Hepatocyte (in vitro differentiated cells): ENCODE measurements around the gene KLK1. TPM values are rescaled to one million over a fixed set of nuclear protein-coding genes. Genes with fewer than 3 reads are reported as not detected.

Experiments used
- DNase-seq: peaks from one replicate; pipeline ENCODE4 v3.0.0-alpha.2; 2016; ENCODE audit warnings: low spot score
- H2AFZ ChIP-seq: fragments of 200-600 bp; sonication (generic); 2 replicates; pipeline ENCODE4 v1.6.0; 2016; ENCODE audit warnings: antibody characterized with exemption, mild to moderate bottlenecking
- H3K27ac ChIP-seq: fragments of 200-600 bp; sonication (generic); 2 replicates; pipeline ENCODE4 v1.5.1; 2016; ENCODE audit warnings: mild to moderate bottlenecking
- H3K27me3 ChIP-seq: fragments of 200-600 bp; sonication (generic); 2 replicates; pipeline ENCODE4 v1.6.1; 2016
- H3K36me3 ChIP-seq: fragments of 200-600 bp; sonication (generic); replicated peaks from 2 replicates; pipeline ENCODE4 v1.5.1; 2016; ENCODE audit warnings: low read depth; ENCODE audit not compliant: insufficient read depth
- H3K4me1 ChIP-seq: fragments of 200-600 bp; sonication (generic); 2 replicates; pipeline ENCODE4 v1.5.1; 2016; ENCODE audit warnings: mild to moderate bottlenecking, moderate library complexity; ENCODE audit not compliant: insufficient read depth
- H3K4me2 ChIP-seq: fragments of 200-600 bp; sonication (generic); 2 replicates; pipeline ENCODE4 v1.6.0; 2016
- H3K4me3 ChIP-seq: fragments of 200-600 bp; sonication (generic); 2 replicates; pipeline ENCODE4 v1.5.1; 2016; ENCODE audit warnings: mild to moderate bottlenecking
- H3K79me2 ChIP-seq: fragments of 200-600 bp; sonication (generic); 2 replicates; pipeline ENCODE4 v1.6.0; 2017; ENCODE audit warnings: mild to moderate bottlenecking
- H3K9me2 ChIP-seq: fragments of 200-600 bp; sonication (generic); replicated peaks from 2 replicates; pipeline ENCODE4 v1.6.0; 2017; ENCODE audit warnings: mild to moderate bottlenecking; ENCODE audit not compliant: insufficient read depth
- H3K9me3 ChIP-seq: fragments of 200-600 bp; sonication (generic); 2 replicates; pipeline ENCODE4 v1.5.1; 2016; ENCODE audit warnings: low read depth, mild to moderate bottlenecking
- H4K20me1 ChIP-seq: fragments of 200-600 bp; sonication (generic); 2 replicates; pipeline ENCODE4 v1.6.0; 2016; ENCODE audit warnings: mild to moderate bottlenecking; ENCODE audit not compliant: insufficient read depth, poor library complexity, severe bottlenecking
- EZH2 ChIP-seq: fragments of 200-600 bp; sonication (generic); IDR thresholded peaks from 2 replicates; pipeline ENCODE4 v1.6.1; 2016; ENCODE audit warnings: antibody characterized with exemption, mild to moderate bottlenecking, borderline replicate concordance
- EZH2phosphoT487 ChIP-seq: fragments of 200-600 bp; sonication (generic); IDR thresholded peaks from one replicate; pipeline ENCODE4 v1.6.1; 2018; ENCODE audit warnings: antibody characterized with exemption, mild to moderate bottlenecking, low read depth, moderate library complexity; ENCODE audit not compliant: unreplicated experiment, severe bottlenecking
- WGBS: methylation state at CpG from one replicate; pipeline ENCODE4 v1.1.6; 2016; ENCODE audit warnings: low lambda C conversion rate; ENCODE audit errors: missing lambda C conversion rate; 5-methylcytosine and 5-hydroxymethylcytosine counted together
- polyA plus RNA-seq: library from polyadenylated mRNA; unstranded; fragments of >200 nt; fragmentation: Nextera tagmentation; extraction: Ambion mirVana; gene quantifications from 2 replicates; pipeline ENCODE4 v1.2.1, GENCODE V29; 2016
- total RNA-seq: library from RNA; depleted of rRNA; stranded (reverse); fragments of >200 nt; gene quantifications from 2 replicates; pipeline ENCODE4 v1.2.3, GENCODE V29; 2014
- TF ChIP-seq, protein P1 (sequence below): fragments of 200-600 bp; sonication (generic); IDR thresholded peaks from 2 replicates; pipeline ENCODE4 v1.5.1; 2016; ENCODE audit warnings: antibody characterized with exemption, mild to moderate bottlenecking; ENCODE audit not compliant: poor library complexity

Gene KLK1
- total and polyA plus RNA-seq, 2 experiments from 2014 or later = 2.7 to 6.6 TPM

- 34% methylated on average over 13 of the region's 13 CpGs for WGBS
- H3K9me3 ChIP-seq = no peaks in the 10 kb centered on the region
- peak overlapping the region; percentile 96 for H3K4me2 ChIP-seq
- peaks cover under 1% of the 10 kb centered on the region for H3K27me3 ChIP-seq
- H3K4me3 ChIP-seq = peak overlapping the region; percentile 58
- no peaks in the 10 kb centered on the region for H3K36me3 ChIP-seq
- H2AFZ ChIP-seq = peak overlapping the region; percentile 90
- H3K27ac ChIP-seq = peak overlapping the region; percentile 46
- peaks cover 6% of the 10 kb centered on the region for H3K4me1 ChIP-seq
- peak; percentile 30 for DNase-seq
- no peaks in the 10 kb centered on the region for H3K79me2 ChIP-seq
- TF ChIP-seq, protein P1, sequence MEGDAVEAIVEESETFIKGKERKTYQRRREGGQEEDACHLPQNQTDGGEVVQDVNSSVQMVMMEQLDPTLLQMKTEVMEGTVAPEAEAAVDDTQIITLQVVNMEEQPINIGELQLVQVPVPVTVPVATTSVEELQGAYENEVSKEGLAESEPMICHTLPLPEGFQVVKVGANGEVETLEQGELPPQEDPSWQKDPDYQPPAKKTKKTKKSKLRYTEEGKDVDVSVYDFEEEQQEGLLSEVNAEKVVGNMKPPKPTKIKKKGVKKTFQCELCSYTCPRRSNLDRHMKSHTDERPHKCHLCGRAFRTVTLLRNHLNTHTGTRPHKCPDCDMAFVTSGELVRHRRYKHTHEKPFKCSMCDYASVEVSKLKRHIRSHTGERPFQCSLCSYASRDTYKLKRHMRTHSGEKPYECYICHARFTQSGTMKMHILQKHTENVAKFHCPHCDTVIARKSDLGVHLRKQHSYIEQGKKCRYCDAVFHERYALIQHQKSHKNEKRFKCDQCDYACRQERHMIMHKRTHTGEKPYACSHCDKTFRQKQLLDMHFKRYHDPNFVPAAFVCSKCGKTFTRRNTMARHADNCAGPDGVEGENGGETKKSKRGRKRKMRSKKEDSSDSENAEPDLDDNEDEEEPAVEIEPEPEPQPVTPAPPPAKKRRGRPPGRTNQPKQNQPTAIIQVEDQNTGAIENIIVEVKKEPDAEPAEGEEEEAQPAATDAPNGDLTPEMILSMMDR = no peak
- no peak for TF ChIP-seq EZH2phosphoT487
- TF ChIP-seq EZH2 = no peak
- no peaks in the 10 kb centered on the region for H4K20me1 ChIP-seq
- H3K9me2 ChIP-seq = no peaks in the 10 kb centered on the region
These were observed 11.7 kb upstream of the KLK1 start for GRCh38 chr19:50835103-50835784.

DNA sequence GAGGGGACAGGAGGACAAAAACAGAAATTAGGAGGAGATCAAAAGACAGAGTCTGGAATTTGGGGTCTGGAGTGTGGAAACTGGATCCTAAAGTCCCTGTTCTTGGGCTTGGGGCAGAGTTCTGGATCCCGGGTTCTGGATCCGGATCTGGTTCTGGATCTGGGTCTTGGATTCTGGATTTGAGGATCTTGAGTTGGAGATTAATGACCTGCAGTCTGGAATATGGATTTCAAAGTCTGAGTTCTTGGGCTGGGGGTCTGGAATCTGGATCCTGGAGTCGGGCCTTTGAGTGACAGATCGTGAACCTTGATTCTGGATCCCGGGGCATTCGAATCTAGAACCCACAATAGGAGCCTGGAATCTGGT, 10.2 kb upstream of the KLK1 start:
- TF ChIP-seq EZH2phosphoT487 = no peak
- TF ChIP-seq, protein P1 = no peak
- TF ChIP-seq EZH2 = no peak
- Histone ChIP-seq H3K36me3 (no peaks in the 10 kb centered on the region), H3K27me3 (no peaks in the 10 kb centered on the region), H3K4me2 (no peak overlapping the region), H3K79me2 (no peaks in the 10 kb centered on the region), H3K9me2 (no peaks in the 10 kb centered on the region), H3K4me1 (peaks cover 6% of the 10 kb centered on the region), H3K27ac (no peak overlapping the region), H2AFZ (no peak overlapping the region), H3K4me3 (no peak overlapping the region), H4K20me1 (no peaks in the 10 kb centered on the region), H3K9me3 (no peaks in the 10 kb centered on the region)
- WGBS = 93% methylated on average over 6 of the region's 6 CpGs
- DNase-seq = no peak

DNA sequence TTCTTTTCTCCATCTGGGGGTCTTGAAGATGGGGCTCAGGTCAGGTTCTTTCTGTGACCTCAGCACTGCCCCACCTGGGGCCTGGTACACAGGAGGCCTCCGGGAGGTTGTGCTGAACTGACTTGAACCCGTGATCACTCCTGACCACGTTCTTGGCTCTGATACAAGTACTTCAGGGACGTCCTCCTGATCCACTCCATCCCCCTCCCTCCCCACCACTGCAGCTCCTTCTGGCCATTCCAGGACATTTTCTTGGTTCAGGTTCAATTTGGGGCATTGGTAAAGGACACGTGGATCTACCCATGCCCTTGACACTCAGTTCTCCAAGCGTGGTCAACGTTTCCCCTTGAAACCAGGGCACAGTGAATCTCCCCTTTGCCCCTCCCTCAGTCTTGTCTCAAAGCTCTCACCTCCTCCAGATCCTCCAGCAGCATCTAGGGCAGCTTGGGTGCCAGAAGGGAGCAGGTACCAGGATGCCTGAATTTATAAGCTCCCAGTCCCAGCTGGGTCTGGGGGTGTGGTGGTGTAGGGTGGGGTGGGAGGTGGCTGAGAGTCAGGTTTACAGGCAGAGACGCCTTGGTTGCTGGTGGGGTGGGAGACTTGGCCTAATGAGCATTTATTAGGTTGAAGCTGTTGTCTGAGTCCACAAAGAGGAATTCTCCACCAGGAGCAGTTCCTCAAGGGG, 9.7 kb upstream of the KLK1 start, which contains the start of gene KLK15:
KLK15 (minus strand) TSS at position 458 of the 685 bp plus-strand sequence. CDS start 2,082 bp downstream, outside the sequence.
- DNase-seq = no peak
- peaks cover 6% of the 10 kb centered on the region for H3K4me1 ChIP-seq
- no peaks in the 10 kb centered on the region for H3K27me3 ChIP-seq
- H3K27ac ChIP-seq = no peak within 1 kb of the TSS
- H3K4me2 ChIP-seq = no peak within 1 kb of the TSS
- no peaks in the 10 kb centered on the region for H4K20me1 ChIP-seq
- H2AFZ ChIP-seq = no peak within 1 kb of the TSS
- 85% methylated on average over 8 of the region's 8 CpGs for WGBS
- H3K4me3 ChIP-seq = no peak within 1 kb of the TSS
- no peaks in the 10 kb centered on the region for H3K79me2 ChIP-seq
- H3K9me2 ChIP-seq = no peaks in the 10 kb centered on the region
- TF ChIP-seq, protein P1 = no peak
- TF ChIP-seq EZH2 (no peak), EZH2phosphoT487 (no peak)
- H3K9me3 ChIP-seq = no peaks in the 10 kb centered on the region
- no peaks in the 10 kb centered on the region for H3K36me3 ChIP-seq
